Astrocyte of the cerebellum (primary cell): ENCODE measurements around the gene CENPP.

Experiments used
- DNase-seq: peaks from one replicate; pipeline ENCODE4 v3.0.0-alpha.2; 2011; ENCODE audit warnings: low read depth
- H3K4me3 ChIP-seq: 2 replicates; pipeline ENCODE4 v1.5.1; 2011; ENCODE audit warnings: mild to moderate bottlenecking, low read depth, low read length, moderate library complexity
- in situ Hi-C: cut with HindIII; loops from 2 replicates; pipeline ENCODE4 v1.10.0; 2017; ENCODE audit warnings: low sequenced_read_pairs
- TF ChIP-seq, protein P1 (sequence below): IDR thresholded peaks from 2 replicates; pipeline ENCODE4 v1.5.1; 2012; ENCODE audit warnings: low read length, low read depth, moderate library complexity, mild to moderate bottlenecking; ENCODE audit errors: missing control alignments

CENPP gene

DNA sequence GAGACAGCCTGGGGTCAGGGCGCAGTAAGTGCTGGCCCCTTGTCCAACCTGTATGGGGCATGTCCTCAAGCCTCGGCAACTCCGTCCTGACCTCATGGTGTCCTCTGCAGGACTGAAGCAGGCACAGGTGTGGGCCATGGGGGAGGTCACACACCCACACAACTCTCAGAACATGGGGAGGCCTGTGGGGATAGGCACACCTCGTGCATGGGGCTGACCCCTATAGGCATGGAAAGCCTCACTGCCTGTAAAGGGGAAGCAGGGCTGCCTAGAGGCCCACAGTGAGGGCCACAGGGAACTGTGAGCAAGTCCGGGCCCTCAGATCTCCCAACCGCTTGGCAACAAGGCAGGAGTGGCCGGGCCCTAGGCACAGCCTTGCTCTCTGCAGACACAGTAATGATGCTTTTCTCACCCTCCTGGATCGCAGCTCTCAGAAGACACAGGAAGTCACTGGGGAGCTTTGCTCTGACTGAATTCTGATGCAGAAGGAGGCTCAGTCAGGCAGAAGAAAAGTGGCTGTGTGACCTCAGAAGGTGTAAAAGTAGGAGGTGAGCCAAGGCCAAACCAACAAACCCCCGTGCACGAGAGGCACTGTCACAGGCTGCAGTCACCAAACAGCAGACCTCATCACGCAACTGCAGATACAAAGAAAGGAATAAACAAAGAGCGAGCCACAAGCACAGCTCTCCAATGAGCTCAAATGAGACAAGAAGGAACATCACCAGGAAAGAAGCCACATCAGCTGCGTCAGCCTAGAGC lies 338.8 kb downstream of the CENPP start:
- TF ChIP-seq, protein P1, sequence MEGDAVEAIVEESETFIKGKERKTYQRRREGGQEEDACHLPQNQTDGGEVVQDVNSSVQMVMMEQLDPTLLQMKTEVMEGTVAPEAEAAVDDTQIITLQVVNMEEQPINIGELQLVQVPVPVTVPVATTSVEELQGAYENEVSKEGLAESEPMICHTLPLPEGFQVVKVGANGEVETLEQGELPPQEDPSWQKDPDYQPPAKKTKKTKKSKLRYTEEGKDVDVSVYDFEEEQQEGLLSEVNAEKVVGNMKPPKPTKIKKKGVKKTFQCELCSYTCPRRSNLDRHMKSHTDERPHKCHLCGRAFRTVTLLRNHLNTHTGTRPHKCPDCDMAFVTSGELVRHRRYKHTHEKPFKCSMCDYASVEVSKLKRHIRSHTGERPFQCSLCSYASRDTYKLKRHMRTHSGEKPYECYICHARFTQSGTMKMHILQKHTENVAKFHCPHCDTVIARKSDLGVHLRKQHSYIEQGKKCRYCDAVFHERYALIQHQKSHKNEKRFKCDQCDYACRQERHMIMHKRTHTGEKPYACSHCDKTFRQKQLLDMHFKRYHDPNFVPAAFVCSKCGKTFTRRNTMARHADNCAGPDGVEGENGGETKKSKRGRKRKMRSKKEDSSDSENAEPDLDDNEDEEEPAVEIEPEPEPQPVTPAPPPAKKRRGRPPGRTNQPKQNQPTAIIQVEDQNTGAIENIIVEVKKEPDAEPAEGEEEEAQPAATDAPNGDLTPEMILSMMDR = no peak
- no peak for DNase-seq
- no peak overlapping the region for H3K4me3 ChIP-seq
- in situ Hi-C loops = no loop called here

DNA sequence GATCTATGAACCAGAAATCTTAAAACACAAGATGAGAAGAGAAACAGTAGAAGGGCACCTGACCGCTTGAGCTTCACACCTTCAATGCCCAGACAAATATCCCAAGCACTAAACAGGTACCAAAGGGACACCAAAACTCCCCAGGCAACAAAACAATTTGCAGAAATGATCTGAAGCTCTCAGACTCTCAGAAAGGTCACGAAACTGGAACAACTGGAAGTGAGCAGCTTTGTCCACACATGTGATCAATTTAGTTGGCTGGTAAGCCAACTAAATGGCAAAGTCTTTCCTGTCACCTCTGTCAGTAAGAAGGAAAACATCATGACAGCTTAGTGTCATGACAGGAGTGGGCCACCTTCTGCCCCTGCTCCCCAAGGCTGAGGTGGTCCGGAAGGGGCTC lies 340.1 kb downstream of the CENPP start:
- H3K4me3 ChIP-seq = no peak overlapping the region
- no peak for DNase-seq
- in situ Hi-C loops = no loop called here
- TF ChIP-seq, protein P1 = no peak

DNA sequence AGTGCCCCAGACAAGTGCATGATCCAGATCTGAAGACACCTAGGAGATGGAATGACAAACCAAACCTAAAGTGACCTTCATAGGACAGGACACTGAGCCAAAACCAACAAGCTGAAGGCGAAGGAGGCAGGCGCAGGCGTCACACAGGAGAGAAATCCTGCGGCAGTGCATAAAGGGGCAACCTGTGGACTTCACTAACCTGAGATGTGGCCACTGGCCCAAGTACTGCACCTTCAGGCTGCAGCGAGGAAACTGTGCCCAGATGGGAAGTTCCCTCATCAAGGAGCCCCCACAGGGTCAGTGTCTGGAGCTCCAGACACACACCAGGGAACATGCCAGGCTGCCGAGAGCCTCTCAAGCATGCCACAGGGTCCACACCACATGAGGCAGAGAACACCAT lies 340.5 kb downstream of the CENPP start:
- no peak for DNase-seq
- TF ChIP-seq, protein P1 = no peak
- no peak overlapping the region for H3K4me3 ChIP-seq
- in situ Hi-C loops = no loop called here

DNA sequence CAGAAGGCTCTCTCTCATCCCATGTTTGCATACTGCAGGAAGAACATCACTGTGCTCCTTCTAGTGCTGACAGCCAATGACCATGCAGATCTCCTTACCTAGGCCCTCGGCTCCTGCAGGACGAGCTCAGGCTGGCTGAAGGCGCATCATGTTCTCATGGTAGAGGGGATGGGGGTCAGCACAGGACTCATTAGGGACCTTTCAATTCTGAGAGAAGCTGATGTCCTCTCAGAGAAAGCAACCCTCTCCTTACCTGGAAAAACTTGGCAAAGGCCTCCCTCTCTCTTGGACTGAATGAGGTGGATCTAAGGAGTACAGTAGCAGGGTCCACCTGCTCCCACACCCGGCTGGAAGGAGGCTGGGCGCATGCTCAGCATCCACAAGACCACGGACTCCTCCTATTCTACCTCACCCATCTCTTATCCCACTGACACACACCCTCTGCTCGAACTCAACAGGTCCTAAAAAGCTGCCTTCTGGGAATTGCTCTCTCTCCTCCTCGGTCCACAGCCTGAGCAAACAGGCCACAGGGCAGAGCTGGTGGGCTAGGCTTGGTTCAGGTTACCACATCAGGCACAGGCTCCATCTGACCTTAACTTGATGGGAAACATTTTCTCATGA lies 341.3 kb downstream of the CENPP start:
- no peak overlapping the region for H3K4me3 ChIP-seq
- in situ Hi-C loops = no loop called here
- TF ChIP-seq, protein P1 = no peak
- DNase-seq = no peak

DNA sequence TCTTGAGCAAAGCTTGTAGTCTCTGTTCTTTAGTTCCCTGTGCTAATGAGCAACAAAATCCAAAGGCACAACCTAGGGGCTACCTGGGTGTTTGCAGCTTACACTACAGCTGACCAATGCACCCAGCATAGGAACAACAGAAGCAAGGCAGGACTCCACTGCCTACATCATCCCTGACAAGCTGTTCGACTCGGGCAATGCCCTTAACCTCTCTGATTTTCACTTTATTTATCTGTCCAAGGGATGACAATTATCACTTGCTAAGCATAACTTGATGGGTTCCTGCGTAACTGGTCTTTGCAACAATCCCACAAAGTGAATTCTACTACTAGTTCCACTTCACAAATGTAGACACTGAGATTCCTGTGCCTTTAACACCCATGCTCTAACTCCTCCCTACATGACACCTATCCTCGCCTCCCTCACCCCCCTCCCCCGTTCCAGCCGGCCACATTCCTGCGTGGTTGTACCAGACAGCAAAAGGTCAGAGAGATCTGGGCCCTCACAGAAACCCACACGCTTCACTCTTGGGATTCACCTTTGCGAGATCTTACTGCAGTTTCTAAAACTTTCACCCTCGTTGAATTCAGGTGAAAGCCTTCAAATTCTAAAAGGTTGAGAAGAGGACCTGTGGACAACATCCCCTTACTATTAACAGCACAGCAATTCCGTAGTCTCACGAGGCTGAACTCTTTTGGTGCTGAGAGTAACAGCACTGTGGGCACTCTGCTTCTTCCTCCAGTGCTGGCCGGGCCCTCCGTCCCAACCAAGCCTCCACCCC lies 343.2 kb downstream of the CENPP start:
- in situ Hi-C loops = no loop called here
- TF ChIP-seq, protein P1 = no peak
- DNase-seq = no peak

DNA sequence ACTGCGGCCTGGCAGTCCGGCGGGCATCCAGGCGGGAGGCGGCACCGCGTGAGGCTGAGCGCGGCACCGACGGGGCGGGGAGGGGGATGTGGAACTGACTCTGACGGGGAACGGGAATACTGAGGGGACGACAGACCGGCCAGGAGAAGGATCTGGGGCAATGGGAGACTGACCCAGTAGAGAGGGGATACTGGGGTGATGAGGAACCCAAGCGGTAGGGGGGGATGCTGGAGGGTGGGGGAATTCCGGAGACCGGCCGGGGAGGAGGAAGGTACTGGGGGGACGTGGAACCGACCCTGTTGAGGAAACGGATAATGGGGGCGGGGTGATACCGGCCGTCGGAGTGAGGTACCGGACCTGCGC lies 343.8 kb downstream of the CENPP start:
- no peak for DNase-seq
- TF ChIP-seq, protein P1 = no peak
- in situ Hi-C loops = no loop called here
- H3K4me3 ChIP-seq = peak overlapping the region; percentile 94

More for the DNA sequence above, 343.2 kb downstream of the CENPP start:
- peak overlapping the region; percentile 94 for H3K4me3 ChIP-seq
